HEK293T (cell line): ENCODE data around the gene GSG1L2.

ENCODE experiments used
- CTCF ChIA-PET: fragments of 350-600 bp; formaldehyde crosslinking; extraction: SDS; loops from one replicate; lab custom pipeline; 2021; ENCODE audit warnings: antibody characterized with exemption, inconsistent platforms; lab: Yijun Ruan, JAX
- POLR2A ChIA-PET: fragments of 350-600 bp; formaldehyde crosslinking; extraction: SDS; loops from one replicate; lab custom pipeline; 2020; ENCODE audit warnings: antibody characterized with exemption, inconsistent platforms; lab: Yijun Ruan, JAX
- DNase-seq: peaks from one replicate; pipeline ENCODE4 v3.0.0; 2012; ENCODE audit warnings: mixed read lengths; ENCODE audit errors: extremely low spot score
- ARNT ChIP-seq: fragments of 450-650 bp; IDR thresholded peaks from 2 replicates; pipeline ENCODE4 v1.6.1; 2017; ENCODE audit warnings: mild to moderate bottlenecking
- BHLHE40 ChIP-seq: fragments of 450-650 bp; IDR thresholded peaks from 2 replicates; pipeline ENCODE4 v1.6.1; 2016; ENCODE audit warnings: mild to moderate bottlenecking, moderate library complexity, borderline replicate concordance
- CTBP1 ChIP-seq: fragments of 450-650 bp; IDR thresholded peaks from 2 replicates; pipeline ENCODE4 v1.6.1; 2016; ENCODE audit warnings: borderline replicate concordance
- ELF4 ChIP-seq: fragments of 450-650 bp; IDR thresholded peaks from 2 replicates; pipeline ENCODE4 v1.6.1; 2017; ENCODE audit warnings: antibody characterized with exemption
- FOXA1 ChIP-seq: fragments of 450-650 bp; IDR thresholded peaks from 2 replicates; pipeline ENCODE4 v1.6.1; 2016; ENCODE audit warnings: mild to moderate bottlenecking
- FOXK2 ChIP-seq: fragments of 450-650 bp; IDR thresholded peaks from 2 replicates; pipeline ENCODE4 v1.6.1; 2016; ENCODE audit warnings: mild to moderate bottlenecking
- FOXM1 ChIP-seq: fragments of 450-650 bp; IDR thresholded peaks from 2 replicates; pipeline ENCODE4 v1.6.1; 2017; ENCODE audit warnings: mild to moderate bottlenecking, borderline replicate concordance
- HDGF ChIP-seq: fragments of 450-650 bp; IDR thresholded peaks from 2 replicates; pipeline ENCODE4 v1.6.1; 2017; ENCODE audit warnings: antibody characterized with exemption, borderline replicate concordance
- L3MBTL2 ChIP-seq: fragments of 450-650 bp; conservative IDR thresholded peaks from 2 replicates; pipeline ENCODE4 v1.6.1; 2016; ENCODE audit warnings: mild to moderate bottlenecking
- LEF1 ChIP-seq: fragments of 450-650 bp; IDR thresholded peaks from 2 replicates; pipeline ENCODE4 v1.6.1; 2017; ENCODE audit warnings: mild to moderate bottlenecking, borderline replicate concordance
- NFRKB ChIP-seq: fragments of 450-650 bp; IDR thresholded peaks from 2 replicates; pipeline ENCODE4 v1.6.1; 2016; ENCODE audit warnings: mild to moderate bottlenecking, moderate library complexity
- SP1 ChIP-seq: fragments of 450-650 bp; IDR thresholded peaks from 2 replicates; pipeline ENCODE4 v1.6.1; 2017
- SUZ12 ChIP-seq: fragments of 450-650 bp; IDR thresholded peaks from 2 replicates; pipeline ENCODE4 v1.6.1; 2016; ENCODE audit warnings: mild to moderate bottlenecking
- TARDBP ChIP-seq: fragments of 450-650 bp; IDR thresholded peaks from 2 replicates; pipeline ENCODE4 v1.6.1; 2016
- ZNF384 ChIP-seq: fragments of 450-650 bp; IDR thresholded peaks from 2 replicates; pipeline ENCODE4 v1.6.1; 2016
- TF ChIP-seq, protein P1 (sequence below): fragments of 450-650 bp; IDR thresholded peaks from 2 replicates; pipeline ENCODE4 v1.6.1; 2016

GSG1L2 gene

DNA sequence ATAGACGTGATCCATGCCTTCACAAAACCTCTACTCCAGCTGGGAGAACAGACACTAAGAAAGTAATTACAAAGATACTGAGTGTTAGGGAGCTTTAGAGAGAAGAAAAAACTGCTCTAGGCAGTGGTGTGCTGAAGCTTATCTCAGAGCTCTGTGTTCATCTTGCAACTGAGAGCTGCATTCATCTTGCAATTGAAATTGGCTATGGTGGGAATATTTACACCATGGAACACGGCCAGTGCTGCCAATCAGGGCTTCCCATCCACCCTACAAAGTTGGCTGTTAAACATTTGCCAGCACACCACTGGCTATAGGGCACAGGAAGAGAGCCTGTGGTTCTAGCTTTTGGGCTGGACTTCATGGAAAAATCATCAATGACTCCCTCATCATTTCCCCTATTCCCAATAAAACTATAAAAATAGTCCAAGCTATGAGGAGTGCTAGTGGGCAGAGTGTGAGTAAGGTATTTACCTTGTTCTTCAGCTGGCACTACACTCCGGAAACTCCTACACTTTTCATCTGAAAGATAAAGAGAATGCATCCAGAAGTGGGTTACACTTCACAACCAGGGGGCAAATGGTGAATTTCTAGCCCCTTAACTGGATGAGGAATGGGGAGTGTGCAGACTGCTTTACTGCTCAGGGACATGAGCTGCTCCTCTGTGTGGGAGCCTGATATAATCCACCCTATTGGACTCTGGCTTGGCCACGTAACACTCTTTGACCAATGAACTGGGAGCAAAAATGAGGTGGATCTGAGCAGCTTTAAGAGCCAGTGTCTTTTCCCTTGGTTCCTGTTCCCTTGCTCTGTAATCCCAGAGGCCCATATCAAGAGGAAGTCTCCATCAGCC, 11.6 kb downstream of the GSG1L2 start:
- no peak for DNase-seq
- CTCF ChIA-PET: no interaction called here
- TF ChIP-seq CTBP1 (no peak), NFRKB (no peak), SUZ12 (no peak), FOXK2 (no peak), FOXM1 (no peak), ZNF384 (no peak), SP1 (no peak), TARDBP (no peak), L3MBTL2 (no peak), LEF1 (no peak), ELF4 (no peak), HDGF (no peak), BHLHE40 (no peak), FOXA1 (no peak), ARNT (no peak)
- TF ChIP-seq, protein P1, sequence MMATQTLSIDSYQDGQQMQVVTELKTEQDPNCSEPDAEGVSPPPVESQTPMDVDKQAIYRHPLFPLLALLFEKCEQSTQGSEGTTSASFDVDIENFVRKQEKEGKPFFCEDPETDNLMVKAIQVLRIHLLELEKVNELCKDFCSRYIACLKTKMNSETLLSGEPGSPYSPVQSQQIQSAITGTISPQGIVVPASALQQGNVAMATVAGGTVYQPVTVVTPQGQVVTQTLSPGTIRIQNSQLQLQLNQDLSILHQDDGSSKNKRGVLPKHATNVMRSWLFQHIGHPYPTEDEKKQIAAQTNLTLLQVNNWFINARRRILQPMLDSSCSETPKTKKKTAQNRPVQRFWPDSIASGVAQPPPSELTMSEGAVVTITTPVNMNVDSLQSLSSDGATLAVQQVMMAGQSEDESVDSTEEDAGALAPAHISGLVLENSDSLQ: no peak
- POLR2A ChIA-PET: no interaction called here

DNA sequence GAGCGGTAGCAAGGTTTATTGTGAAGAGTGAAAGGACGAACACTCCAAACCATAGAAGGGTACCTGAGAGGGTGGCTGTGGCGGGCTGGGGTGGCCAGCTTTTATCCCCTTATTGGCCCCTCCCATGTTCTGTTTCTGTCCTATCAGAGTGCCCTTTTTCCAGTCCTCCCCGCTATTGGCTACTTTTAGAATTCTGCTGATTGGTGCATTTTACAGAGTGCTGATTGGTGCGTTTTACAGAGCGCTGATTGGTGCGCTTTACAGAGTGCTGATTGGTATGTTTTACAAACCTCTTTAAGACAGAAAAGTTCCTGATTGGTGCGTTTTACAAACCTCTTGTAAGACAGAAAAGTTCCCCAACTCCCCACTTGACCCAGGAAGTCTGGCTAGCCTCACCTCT, 12.5 kb downstream of the GSG1L2 start:
- POLR2A ChIA-PET: no interaction called here
- CTCF ChIA-PET: no interaction called here
- TF ChIP-seq FOXK2 (no peak), BHLHE40 (no peak), ARNT (no peak), TARDBP (no peak), LEF1 (no peak), CTBP1 (no peak), NFRKB (no peak), FOXA1 (no peak)
- TF ChIP-seq, protein P1: no peak
- DNase-seq: no peak

DNA sequence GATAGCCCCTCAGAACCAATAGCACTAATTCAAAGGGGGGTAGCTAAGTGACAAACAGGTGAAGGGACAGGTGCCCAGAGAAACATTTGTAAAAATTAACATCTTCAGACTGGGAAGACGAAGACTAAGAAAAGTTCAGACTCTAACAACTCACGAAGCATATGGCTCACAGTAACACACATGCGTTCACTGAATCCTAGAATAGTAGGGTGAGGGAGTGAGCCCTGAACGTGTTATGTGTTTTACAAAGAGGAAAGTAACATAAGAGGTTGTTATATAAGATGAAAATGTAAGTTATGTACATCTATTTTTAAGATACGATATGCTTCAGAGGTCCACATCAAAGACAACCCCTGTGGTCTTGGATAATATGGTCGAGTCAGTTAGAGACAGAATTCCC, 15.2 kb downstream of the GSG1L2 start:
- TF ChIP-seq HDGF: no peak
- TF ChIP-seq ZNF384: no peak
- TF ChIP-seq NFRKB: no peak
- TF ChIP-seq TARDBP: no peak
- TF ChIP-seq FOXM1: no peak
- TF ChIP-seq SUZ12: no peak
- no peak for TF ChIP-seq SP1
- no peak for TF ChIP-seq ELF4
- TF ChIP-seq L3MBTL2: no peak
- TF ChIP-seq LEF1: no peak
- TF ChIP-seq, protein P1: no peak
- TF ChIP-seq FOXK2: no peak
- TF ChIP-seq ARNT: no peak
- no peak for TF ChIP-seq BHLHE40
- no peak for TF ChIP-seq FOXA1
- TF ChIP-seq CTBP1: no peak
- no peak for DNase-seq
- ChIA-PET POLR2A (no interaction called here), CTCF (no interaction called here)

DNA sequence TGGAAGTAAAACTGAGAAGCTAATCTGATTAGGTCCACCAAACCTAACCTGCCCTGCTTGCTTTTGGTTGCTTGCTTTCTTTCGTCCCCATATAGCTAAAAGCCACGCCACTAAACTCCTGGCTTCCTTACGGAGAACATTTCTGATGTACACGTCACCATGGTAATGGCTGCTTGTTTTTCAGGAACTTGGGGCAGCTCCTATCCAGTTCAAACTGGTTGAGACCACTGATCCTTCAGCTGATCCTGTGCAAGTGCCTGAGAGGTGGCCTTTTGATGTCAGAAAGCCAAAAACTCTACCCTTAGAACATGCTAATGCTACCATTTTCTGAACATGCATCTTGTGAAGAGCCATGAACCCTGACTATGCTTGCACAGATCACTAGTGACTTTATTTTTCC, 16.1 kb downstream of the GSG1L2 start:
- CTCF ChIA-PET: no interaction called here
- POLR2A ChIA-PET: no interaction called here
- TF ChIP-seq ELF4 (no peak), BHLHE40 (no peak), ARNT (no peak), FOXK2 (no peak), FOXM1 (no peak), NFRKB (no peak), ZNF384 (no peak), FOXA1 (no peak), HDGF (no peak), SUZ12 (no peak), SP1 (no peak), TARDBP (no peak), CTBP1 (no peak), L3MBTL2 (no peak), LEF1 (no peak)
- TF ChIP-seq, protein P1: no peak
- DNase-seq: no peak

DNA sequence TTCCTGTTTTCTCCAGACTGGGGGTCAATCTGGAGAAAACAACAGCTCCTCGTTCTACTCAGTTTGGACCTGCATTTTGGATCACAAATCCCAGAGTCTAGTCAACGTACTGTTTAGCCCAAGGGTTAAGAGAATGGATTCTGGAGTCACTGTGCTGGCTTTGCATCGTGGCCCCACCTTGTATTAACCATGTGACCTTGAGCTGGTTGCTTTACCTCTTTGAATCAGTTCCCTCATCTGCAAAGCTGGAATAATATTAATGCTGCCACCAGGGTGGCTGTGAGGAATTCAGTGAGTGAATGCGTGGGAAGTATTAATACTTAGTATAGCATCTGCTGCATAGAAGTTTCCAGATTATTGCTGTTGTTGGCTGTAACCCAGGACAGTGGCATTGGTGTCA, 19.2 kb downstream of the GSG1L2 start:
- ChIA-PET CTCF (no interaction called here), POLR2A (no interaction called here)
- TF ChIP-seq TARDBP (no peak), FOXM1 (no peak), SP1 (no peak), FOXA1 (no peak), ZNF384 (no peak), L3MBTL2 (no peak), FOXK2 (no peak), NFRKB (no peak), ELF4 (no peak), HDGF (no peak), CTBP1 (no peak), SUZ12 (no peak), LEF1 (no peak), ARNT (no peak), BHLHE40 (no peak)
- TF ChIP-seq, protein P1: no peak
- no peak for DNase-seq
